Measurements from ENCODE around the gene NCK1.

Gene NCK1

DNA sequence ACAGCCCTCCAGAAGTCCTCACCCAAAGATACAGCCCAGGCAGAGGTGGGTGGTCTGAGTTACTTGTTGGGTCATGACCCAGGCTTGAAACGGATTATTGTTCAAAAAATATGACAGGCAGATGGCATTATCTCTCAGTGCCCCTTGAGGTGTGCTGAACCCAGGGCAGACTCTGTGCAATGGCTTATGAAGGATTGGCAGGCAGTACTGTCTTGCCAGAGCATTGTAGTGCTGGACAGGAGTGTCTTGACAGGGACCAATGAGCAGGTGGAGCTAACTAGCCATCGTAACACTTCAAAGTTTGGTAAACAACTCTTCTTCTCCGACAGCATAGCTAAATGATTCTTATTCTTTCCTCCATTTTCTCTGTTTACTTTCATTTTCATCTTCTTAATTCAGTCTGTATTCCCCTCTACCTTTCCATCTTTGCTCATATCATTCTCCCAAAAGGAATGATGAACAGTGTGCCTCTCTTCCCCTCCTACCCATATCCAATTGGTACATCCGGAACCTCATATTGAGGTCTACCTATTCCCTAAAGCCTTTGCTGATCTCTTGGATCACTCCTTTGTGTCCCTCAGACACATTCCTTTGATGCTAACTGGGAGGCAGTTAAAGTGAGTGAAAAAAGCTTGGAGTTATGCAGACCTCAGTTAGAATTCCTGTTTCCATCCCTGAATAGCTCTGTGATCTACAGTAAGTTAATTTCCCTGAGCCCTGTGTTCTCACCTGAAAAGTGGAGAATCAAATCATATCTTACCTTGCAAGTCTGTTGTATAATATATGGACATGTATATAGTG, 93.2 kb downstream of the NCK1 start:
- Histone ChIP-seq H3K36me3 (ENCODE audit: control insufficient read depth in 4 of 4, insufficient read depth in 4 of 4, low read length in 3 of 4) (peaks cover 0 to 7% (median 0%) of the 10 kb centered on the region in 4 experiments), H3K27me3 (replicated peaks in 2 of 5; ENCODE audit: control insufficient read depth in 4 of 5, insufficient read depth in 5 of 5, low read length in 4 of 5) (no peaks in the 10 kb centered on the region), H3K27ac (ENCODE audit: insufficient read depth in 1 of 2, low read depth in 1 of 2, low read length in 2 of 2, poor library complexity in 1 of 2, severe bottlenecking in 2 of 2) (no peak overlapping the region), H3K4me1 (ENCODE audit: control extremely low read depth in 1 of 4, control insufficient read depth in 4 of 4, insufficient read depth in 4 of 4, low read length in 3 of 4) (peaks cover 1 to 12% (median 8%) of the 10 kb centered on the region in 4 experiments), H3K4me3 (ENCODE audit: control insufficient read depth in 1 of 7, extremely low read depth in 1 of 7, insufficient read depth in 4 of 7, low read depth in 2 of 7, low read length in 6 of 7) (no peak overlapping the region), H3K9me3 (ENCODE audit: control extremely low read depth in 1 of 5, control insufficient read depth in 4 of 5, insufficient read depth in 2 of 5, low read depth in 1 of 5, low read length in 4 of 5) (no peaks in the 10 kb centered on the region)
- WGBS (ENCODE audit: insufficient coverage): 98% methylated on average over 4 of the region's 4 CpGs
- CTCF ChIA-PET: interaction anchor here (0.9 to 1.3 kb wide), 2 partner anchors 10 to 16 kb away, joined by 3 to 4 read pairs; no protein-coding TSS in a partner anchor
- no peak for DNase-seq
- POLR2A ChIA-PET: no interaction called here

DNA sequence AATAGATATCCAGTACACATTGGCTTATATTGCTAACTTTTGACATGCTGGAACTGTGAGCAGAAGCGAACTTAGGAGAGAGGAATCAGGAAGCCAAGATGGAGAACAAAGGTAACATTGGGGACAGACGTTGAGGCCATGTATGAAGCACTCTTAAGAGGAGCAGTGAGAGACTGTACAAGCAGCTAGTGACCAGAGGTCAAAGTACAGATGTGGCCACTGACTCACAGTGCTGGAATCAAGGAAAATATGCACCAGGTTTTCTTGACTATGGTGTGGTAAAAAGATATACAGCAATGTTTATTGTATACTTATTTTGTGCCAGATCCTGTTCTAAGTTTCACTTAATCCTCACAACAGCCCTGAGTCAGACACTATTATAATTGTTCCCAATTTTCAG, 93.8 kb downstream of the NCK1 start:
- peaks cover 0 to 6% (median 2%) of the 10 kb centered on the region in 4 experiments for H3K4me1 ChIP-seq (ENCODE audit: control extremely low read depth in 1 of 4, control insufficient read depth in 4 of 4, insufficient read depth in 4 of 4, low read length in 3 of 4)
- no peak overlapping the region for H3K27ac ChIP-seq (ENCODE audit: insufficient read depth in 1 of 2, low read depth in 1 of 2, low read length in 2 of 2, poor library complexity in 1 of 2, severe bottlenecking in 2 of 2)
- DNase-seq: no peak
- H3K9me3 ChIP-seq (ENCODE audit: control extremely low read depth in 1 of 5, control insufficient read depth in 4 of 5, insufficient read depth in 2 of 5, low read depth in 1 of 5, low read length in 4 of 5): no peaks in the 10 kb centered on the region
- no peaks in the 10 kb centered on the region for H3K27me3 ChIP-seq (replicated peaks in 2 of 5; ENCODE audit: control insufficient read depth in 4 of 5, insufficient read depth in 5 of 5, low read length in 4 of 5)
- CTCF ChIA-PET: interaction anchor here (0.9 to 1.0 kb wide), 2 partner anchors 17 to 50 kb away, joined by 3 read pairs; no protein-coding TSS in a partner anchor
- WGBS (ENCODE audit: insufficient coverage): 95% methylated on average over 2 of the region's 2 CpGs
- POLR2A ChIA-PET: no interaction called here
- H3K4me3 ChIP-seq (ENCODE audit: control insufficient read depth in 1 of 7, extremely low read depth in 1 of 7, insufficient read depth in 4 of 7, low read depth in 2 of 7, low read length in 6 of 7): no peak overlapping the region
- peaks cover 0 to 7% (median 0%) of the 10 kb centered on the region in 4 experiments for H3K36me3 ChIP-seq (ENCODE audit: control insufficient read depth in 4 of 4, insufficient read depth in 4 of 4, low read length in 3 of 4)

DNA sequence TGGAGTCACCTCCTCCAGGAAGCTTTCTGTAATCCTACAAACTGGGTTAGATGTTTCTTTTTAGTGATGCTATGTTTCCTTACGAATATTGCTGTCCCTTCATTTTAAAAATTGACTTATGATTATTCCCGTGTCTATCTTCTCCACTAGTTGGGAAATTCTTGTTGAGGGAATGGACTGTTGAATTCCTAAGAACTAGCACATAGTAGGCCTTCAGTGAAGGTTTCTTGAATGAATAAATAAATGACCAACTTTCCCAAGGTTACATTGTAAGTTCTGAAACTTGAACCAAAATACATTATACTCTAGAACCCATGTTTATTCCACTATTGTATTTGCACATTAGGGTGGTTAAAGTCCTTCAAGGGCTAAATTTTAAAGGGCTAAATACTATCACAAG, 95.0 kb downstream of the NCK1 start:
- no peak for DNase-seq
- H3K4me3 ChIP-seq (ENCODE audit: control insufficient read depth in 1 of 7, extremely low read depth in 1 of 7, insufficient read depth in 4 of 7, low read depth in 2 of 7, low read length in 6 of 7): no peak overlapping the region
- H3K36me3 ChIP-seq (ENCODE audit: control insufficient read depth in 4 of 4, insufficient read depth in 4 of 4, low read length in 3 of 4): peaks cover 0 to 4% (median 0%) of the 10 kb centered on the region in 4 experiments
- no peaks in the 10 kb centered on the region for H3K9me3 ChIP-seq (ENCODE audit: control extremely low read depth in 1 of 5, control insufficient read depth in 4 of 5, insufficient read depth in 2 of 5, low read depth in 1 of 5, low read length in 4 of 5)
- POLR2A ChIA-PET: no interaction called here
- H3K4me1 ChIP-seq (ENCODE audit: control extremely low read depth in 1 of 4, control insufficient read depth in 4 of 4, insufficient read depth in 4 of 4, low read length in 3 of 4): peaks cover 0 to 3% (median under 1%) of the 10 kb centered on the region in 4 experiments
- CTCF ChIA-PET: interaction anchor here (0.7 to 1.7 kb wide), 3 partner anchors 9 to 57 kb away, joined by 3 to 5 read pairs (median 5); no protein-coding TSS in a partner anchor
- no peak overlapping the region for H3K27ac ChIP-seq (ENCODE audit: insufficient read depth in 1 of 2, low read depth in 1 of 2, low read length in 2 of 2, poor library complexity in 1 of 2, severe bottlenecking in 2 of 2)
- H3K27me3 ChIP-seq (replicated peaks in 2 of 5; ENCODE audit: control insufficient read depth in 4 of 5, insufficient read depth in 5 of 5, low read length in 4 of 5): no peaks in the 10 kb centered on the region
- no CpG with 5 or more reads among the region's 2 CpGs for WGBS (ENCODE audit: insufficient coverage)

DNA sequence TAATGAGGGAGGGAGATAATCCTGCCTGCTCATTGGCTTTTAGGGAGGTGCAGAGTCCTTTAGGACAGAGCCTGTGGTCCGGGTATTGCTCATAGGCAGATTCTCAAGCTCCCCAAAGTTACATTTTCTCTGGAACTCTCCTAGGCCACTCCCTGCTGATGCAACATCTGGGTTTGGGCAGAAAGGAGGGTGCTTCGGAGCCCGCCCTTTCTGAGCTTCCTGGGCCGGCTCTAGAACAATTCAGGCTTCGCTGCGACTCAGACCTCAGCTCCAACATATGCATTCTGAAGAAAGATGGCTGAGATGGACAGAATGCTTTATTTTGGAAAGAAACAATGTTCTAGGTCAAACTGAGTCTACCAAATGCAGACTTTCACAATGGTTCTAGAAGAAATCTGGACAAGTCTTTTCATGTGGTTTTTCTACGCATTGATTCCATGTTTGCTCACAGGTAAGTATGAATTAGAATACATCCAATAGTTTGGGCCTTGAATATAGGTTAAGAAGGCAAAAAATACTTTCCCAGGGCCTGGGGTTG, 95.8 kb downstream of the NCK1 start, which contains the start of gene IL20RB:
IL20RB (plus strand) TSS at position 233 of the 538 bp plus-strand sequence; CDS start at position 364, 131 bp downstream.
- no peak for DNase-seq
- 93% methylated on average over 5 of the region's 7 CpGs for WGBS (ENCODE audit: insufficient coverage)
- Histone ChIP-seq H3K4me1 (ENCODE audit: control extremely low read depth in 1 of 4, control insufficient read depth in 4 of 4, insufficient read depth in 4 of 4, low read length in 3 of 4) (no peaks in the 10 kb centered on the region), H3K4me3 (ENCODE audit: control insufficient read depth in 1 of 7, extremely low read depth in 1 of 7, insufficient read depth in 4 of 7, low read depth in 2 of 7, low read length in 6 of 7) (no peak within 1 kb of the TSS), H3K9me3 (ENCODE audit: control extremely low read depth in 1 of 5, control insufficient read depth in 4 of 5, insufficient read depth in 2 of 5, low read depth in 1 of 5, low read length in 4 of 5) (no peaks in the 10 kb centered on the region), H3K27me3 (replicated peaks in 2 of 5; ENCODE audit: control insufficient read depth in 4 of 5, insufficient read depth in 5 of 5, low read length in 4 of 5) (no peaks in the 10 kb centered on the region), H3K36me3 (ENCODE audit: control insufficient read depth in 4 of 4, insufficient read depth in 4 of 4, low read length in 3 of 4) (peaks cover 0 to 4% (median 0%) of the 10 kb centered on the region in 4 experiments), H3K27ac (ENCODE audit: insufficient read depth in 1 of 2, low read depth in 1 of 2, low read length in 2 of 2, poor library complexity in 1 of 2, severe bottlenecking in 2 of 2) (no peak within 1 kb of the TSS)
- POLR2A ChIA-PET: no interaction called here
- CTCF ChIA-PET: interaction anchor here (1.3 to 1.7 kb wide), 2 partner anchors 10 to 19 kb away, joined by 5 read pairs; no protein-coding TSS in a partner anchor

DNA sequence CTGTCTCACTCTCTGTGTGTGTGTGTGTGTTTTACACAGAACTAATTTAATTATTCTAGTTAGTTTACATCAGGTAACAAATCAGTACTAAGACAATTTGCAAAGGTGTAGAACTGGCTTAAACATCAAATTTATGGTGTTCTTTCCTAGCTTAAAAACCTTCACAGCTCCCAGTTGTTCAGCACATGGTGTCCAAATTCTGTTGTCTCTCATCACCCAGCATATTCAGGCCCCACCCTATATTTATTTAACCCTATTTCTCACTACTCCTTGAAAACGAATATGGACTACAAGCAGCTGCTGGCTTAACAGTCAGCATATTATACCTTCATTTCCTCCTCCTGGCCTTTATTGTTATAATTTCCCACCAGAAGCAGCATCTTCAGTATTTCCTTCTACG, 96.9 kb downstream of the NCK1 start:
- H3K9me3 ChIP-seq (ENCODE audit: control extremely low read depth in 1 of 5, control insufficient read depth in 4 of 5, insufficient read depth in 2 of 5, low read depth in 1 of 5, low read length in 4 of 5): no peaks in the 10 kb centered on the region
- ChIA-PET CTCF (no interaction called here), POLR2A (no interaction called here)
- no peak for DNase-seq
- H3K4me1 ChIP-seq (ENCODE audit: control extremely low read depth in 1 of 4, control insufficient read depth in 4 of 4, insufficient read depth in 4 of 4, low read length in 3 of 4): no peaks in the 10 kb centered on the region
- H3K27me3 ChIP-seq (replicated peaks in 2 of 5; ENCODE audit: control insufficient read depth in 4 of 5, insufficient read depth in 5 of 5, low read length in 4 of 5): no peaks in the 10 kb centered on the region
- no peak overlapping the region for H3K4me3 ChIP-seq (ENCODE audit: control insufficient read depth in 1 of 7, extremely low read depth in 1 of 7, insufficient read depth in 4 of 7, low read depth in 2 of 7, low read length in 6 of 7)
- WGBS (ENCODE audit: insufficient coverage): 96% methylated on average over 2 of the region's 2 CpGs
- no peak overlapping the region for H3K27ac ChIP-seq (ENCODE audit: insufficient read depth in 1 of 2, low read depth in 1 of 2, low read length in 2 of 2, poor library complexity in 1 of 2, severe bottlenecking in 2 of 2)
- peaks cover 0 to 4% (median 0%) of the 10 kb centered on the region in 4 experiments for H3K36me3 ChIP-seq (ENCODE audit: control insufficient read depth in 4 of 4, insufficient read depth in 4 of 4, low read length in 3 of 4)

DNA sequence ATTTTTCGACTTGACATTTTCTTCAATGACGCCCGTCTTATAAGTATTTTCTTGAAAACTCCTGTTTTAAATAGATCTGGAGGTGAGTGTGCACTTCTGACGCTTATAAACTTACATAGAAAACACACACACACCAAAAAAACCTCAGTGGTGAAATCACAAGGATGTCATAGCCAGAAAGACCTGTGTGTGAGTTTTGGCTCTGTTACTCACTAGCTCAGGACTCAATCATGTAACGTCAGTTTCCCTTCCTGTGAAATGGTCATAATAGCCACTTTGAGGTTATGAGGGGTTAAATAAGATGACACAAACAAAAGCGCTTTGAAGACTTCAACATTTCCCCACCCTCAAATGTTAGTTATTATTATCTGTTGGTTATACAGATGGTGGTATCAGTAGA, 97.6 kb downstream of the NCK1 start:
- Histone ChIP-seq H3K4me3 (ENCODE audit: control insufficient read depth in 1 of 7, extremely low read depth in 1 of 7, insufficient read depth in 4 of 7, low read depth in 2 of 7, low read length in 6 of 7) (no peak overlapping the region), H3K27ac (ENCODE audit: insufficient read depth in 1 of 2, low read depth in 1 of 2, low read length in 2 of 2, poor library complexity in 1 of 2, severe bottlenecking in 2 of 2) (no peak overlapping the region), H3K4me1 (ENCODE audit: control extremely low read depth in 1 of 4, control insufficient read depth in 4 of 4, insufficient read depth in 4 of 4, low read length in 3 of 4) (no peaks in the 10 kb centered on the region), H3K36me3 (ENCODE audit: control insufficient read depth in 4 of 4, insufficient read depth in 4 of 4, low read length in 3 of 4) (peaks cover 0 to 4% (median 0%) of the 10 kb centered on the region in 4 experiments), H3K9me3 (ENCODE audit: control extremely low read depth in 1 of 5, control insufficient read depth in 4 of 5, insufficient read depth in 2 of 5, low read depth in 1 of 5, low read length in 4 of 5) (no peaks in the 10 kb centered on the region), H3K27me3 (replicated peaks in 2 of 5; ENCODE audit: control insufficient read depth in 4 of 5, insufficient read depth in 5 of 5, low read length in 4 of 5) (no peaks in the 10 kb centered on the region)
- CTCF ChIA-PET: no interaction called here
- WGBS (ENCODE audit: insufficient coverage): no CpG with 5 or more reads among the region's 6 CpGs
- no peak for DNase-seq
- POLR2A ChIA-PET: no interaction called here

Data from common myeloid progenitor, CD34-positive (primary cell).